Stimulated activated CD4-positive, alpha-beta T cell treated with anti-CD3 and anti-CD28 coated beads, Interleukin-2, amount 100 ng/mL, for 24 hours (primary cell): Measurements from ENCODE around the gene LSMEM2.
"Not testable (repeated sequence)": the region's sequence is repeated elsewhere in the genome, so short reads cannot be mapped to it uniquely, and the experiment has no call there.

Source experiments
- DNase-seq, 2 donors: peaks; one replicate each; pipeline ENCODE4 v3.0.0-alpha.2; 2020

The LSMEM2 gene

GRCh38 chr3:50300681-50301254 lies 21.9 kb downstream of the LSMEM2 start:
- no peak for DNase-seq

GRCh38 chr3:50302095-50303012 lies 23.5 kb downstream of the LSMEM2 start:
- no peak for DNase-seq

- no peak for DNase-seq
Measured at GRCh38 chr3:50303013-50303815, 24.3 kb downstream of the LSMEM2 start, which contains the start of gene HYAL1. Gene HYAL1, minus strand, starts transcription at chr3:50303574. Its CDS starts 618 bp downstream, at chr3:50302956.

- no peak for DNase-seq
Measured at GRCh38 chr3:50304601-50305000, 25.7 kb downstream of the LSMEM2 start.

DNA sequence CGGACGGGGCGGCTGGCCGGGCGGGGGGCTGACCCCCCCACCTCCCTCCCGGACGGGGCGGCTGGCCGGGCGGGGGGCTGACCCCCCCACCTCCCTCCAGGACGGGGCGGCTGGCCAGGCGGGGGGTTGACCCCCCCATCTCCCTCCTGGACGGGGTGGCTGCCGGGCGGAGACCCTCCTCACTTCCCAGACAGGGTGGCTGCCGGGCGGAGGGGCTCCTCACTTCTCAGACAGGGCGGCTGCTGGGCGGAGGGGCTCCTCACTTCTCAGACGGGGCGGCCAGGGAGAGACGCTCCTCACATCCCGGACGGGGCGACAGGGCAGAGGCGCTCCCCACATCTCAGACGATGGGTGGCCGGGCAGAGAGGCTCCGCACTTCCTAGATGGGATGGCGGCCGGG lies 33.2 kb downstream of the LSMEM2 start:
- not testable (repeated sequence) for DNase-seq

DNA sequence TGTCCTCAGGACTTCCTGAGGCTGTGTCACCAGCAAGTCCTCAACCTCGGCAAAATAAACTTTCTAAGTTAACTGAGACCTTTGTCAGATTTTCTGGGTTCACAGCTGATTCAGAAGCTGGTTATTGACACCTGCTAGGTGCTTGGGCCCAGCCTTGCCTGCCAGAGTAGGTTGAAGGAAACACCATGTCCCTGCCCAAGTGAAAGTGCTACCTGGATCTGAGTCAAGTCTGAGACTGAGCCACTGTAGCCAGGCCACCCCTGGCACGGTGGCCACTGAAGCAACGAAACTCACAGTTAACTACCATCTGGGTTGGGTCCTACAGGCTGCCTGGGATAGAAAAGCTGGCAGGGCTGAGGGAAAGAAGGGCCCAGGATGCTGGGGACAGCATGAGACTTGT lies 35.5 kb downstream of the LSMEM2 start:
- DNase-seq = no peak

GRCh38 chr3:50314816-50315215 lies 35.9 kb downstream of the LSMEM2 start:
- no peak for DNase-seq

DNA sequence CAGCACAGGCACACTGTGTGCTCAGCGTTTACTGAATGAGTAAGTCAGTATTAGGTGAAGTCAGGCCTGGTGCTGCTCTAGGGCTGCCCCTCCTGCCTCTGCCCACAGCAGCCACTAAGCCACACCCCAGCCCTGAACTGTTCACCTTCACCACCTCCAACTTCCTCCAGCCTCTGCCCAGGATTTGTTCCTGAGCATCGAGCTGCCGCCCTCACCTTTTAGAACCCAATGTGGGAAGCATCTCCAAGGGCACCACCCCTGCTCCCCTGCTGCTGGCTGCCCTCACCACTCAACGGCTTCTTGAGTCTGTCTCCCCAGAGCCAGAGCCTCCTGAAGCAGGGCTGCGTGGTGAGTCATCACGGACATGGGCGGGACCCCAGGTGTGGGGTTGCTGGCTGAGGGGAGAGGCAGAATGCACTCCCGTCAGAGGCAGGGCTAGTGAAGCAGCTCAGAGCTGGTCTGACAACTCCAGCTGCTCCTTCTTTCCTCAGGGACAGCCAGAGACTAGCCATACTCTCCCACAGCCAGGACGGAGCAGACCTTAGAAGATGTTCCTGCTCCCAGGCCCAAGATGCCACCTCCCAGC lies 37.9 kb downstream of the LSMEM2 start:
- peak; percentile 52 to 63 for DNase-seq

DNA sequence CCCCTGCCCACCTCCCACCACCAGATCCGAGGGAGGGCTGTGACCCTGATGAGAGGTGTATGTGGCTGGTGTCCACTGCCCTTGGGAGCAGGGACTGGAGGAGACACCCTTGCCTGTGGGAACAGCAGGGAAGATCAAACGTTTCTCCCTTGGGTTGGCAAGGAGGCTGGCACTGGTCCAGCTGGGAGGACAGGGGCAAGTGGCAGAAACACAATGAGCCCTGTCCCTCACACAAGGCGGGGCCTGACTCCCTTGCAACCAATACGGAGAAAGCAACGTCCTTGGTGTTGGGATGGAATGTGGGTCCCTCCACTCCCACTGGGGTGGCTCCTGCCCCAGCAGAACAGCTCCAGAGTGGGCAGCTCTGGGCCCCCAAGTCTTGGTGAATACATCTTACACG lies 38.4 kb downstream of the LSMEM2 start:
- no peak for DNase-seq

- DNase-seq = no peak
Measured at GRCh38 chr3:50318163-50318562, 39.3 kb downstream of the LSMEM2 start.

DNA sequence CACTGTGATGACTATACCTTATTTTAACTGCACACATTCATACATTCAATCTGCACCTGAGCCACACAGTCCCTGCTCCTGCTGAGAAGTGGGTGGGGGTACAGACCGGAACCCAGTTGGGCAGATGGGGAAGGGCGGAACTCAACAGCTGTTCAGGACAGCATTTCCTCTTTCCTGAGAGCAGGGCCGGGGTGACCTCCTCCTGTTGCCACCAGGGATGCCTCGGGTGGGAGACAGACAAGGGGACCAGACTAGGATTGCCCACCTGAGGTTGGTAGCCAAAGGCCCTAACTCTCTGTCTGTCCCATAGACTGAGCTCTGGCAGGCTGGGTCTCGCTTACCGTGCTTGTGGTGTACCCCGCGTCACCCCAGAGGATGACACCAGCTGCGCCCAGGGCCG lies 39.7 kb downstream of the LSMEM2 start:
- DNase-seq = no peak

DNA sequence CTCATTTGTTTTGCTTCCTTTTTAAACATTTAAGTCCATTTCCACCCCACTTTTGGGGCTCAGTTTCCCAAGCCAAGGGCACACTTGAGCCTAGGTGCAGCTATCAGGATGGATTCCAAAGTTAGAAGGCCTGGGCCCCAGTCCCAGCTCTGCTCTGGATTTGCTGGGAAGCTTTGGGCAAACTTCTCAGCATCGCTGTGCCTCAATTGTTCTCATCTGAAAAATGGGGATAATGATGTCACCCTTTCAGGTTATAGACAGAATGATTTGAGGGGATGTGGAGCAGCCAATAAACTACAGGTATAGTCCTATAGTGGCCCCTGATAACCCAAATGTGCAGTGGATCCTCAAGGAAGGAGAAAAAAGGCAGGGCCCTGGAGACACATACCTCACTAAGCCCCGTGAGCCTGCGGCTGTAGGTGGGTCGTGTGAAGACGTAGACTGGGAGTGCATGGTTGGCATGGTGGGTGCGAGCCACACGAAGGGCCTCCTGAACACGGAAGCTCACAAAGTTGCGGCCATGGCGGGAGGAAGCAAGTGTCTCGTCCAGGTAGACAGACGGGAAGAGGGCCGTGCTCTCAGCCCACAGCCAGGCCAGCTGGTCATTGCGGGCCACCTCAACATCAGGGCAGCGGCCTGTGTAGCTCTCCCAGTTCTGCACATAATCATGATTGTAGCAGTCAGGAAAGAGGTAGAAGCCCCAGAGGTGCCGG lies 40.5 kb downstream of the LSMEM2 start:
- DNase-seq = no peak

DNA sequence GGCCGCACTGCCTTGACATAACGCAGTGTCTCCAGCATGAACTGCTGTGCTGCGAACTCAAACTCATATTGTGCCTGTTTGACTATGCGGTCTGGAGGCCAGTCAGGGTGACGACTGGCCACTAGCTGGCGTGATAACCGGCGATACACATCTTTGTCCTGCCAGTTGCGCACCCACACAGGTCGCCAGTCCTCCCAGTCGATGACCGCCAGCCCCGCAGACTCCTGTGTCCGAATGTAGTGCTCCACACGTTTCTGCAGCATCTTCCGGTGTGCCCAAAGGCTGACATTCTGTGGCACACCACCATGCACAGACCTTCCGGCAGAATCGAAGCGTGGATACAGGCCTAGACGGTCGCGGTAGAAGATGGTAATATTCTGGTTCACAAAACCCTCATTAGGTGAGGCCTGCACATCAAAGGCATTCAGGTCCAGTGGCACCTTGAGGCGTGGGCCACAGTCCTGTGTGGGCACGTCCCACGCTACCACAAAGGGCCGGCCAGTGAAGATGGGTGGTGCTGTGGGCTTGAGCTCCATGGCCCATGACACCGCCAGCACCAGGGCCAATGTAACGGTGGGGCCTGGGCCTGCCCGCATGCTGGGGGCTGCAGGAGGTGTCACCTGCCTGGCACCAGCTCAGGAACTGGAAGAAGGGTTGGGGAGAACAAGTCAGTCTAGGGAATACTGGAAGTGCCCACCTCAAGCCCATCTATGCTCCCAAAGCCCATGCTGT lies 41.2 kb downstream of the LSMEM2 start:
- no peak for DNase-seq

DNA sequence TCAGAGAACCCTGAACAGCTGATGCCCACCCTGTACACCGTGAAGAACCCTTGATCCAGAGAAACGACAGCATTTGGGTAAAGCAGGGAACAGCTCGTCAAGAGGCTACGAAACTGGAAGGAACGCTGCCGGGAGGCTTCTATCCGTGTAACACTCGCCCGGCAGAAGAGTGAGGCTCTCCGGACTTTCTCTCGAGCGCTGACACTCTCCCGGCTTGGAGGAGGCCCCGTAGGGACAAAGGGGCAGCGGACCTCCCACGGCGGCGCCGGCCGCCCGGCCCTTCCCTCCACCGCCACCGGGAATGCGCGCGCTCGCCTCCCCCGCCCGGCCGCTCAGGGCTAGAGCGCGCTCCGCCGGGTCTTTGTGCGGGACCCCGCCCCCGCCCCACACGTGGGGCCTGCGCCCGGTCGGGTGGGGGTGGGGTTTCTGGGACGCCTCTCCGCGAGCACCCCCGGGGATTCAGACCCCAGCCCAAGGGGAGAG lies 42.0 kb downstream of the LSMEM2 start:
- DNase-seq = peak; percentile 73 to 75

GRCh38 chr3:50321336-50322114 lies 42.6 kb downstream of the LSMEM2 start:
- peak; percentile 85 to 87 for DNase-seq

DNA sequence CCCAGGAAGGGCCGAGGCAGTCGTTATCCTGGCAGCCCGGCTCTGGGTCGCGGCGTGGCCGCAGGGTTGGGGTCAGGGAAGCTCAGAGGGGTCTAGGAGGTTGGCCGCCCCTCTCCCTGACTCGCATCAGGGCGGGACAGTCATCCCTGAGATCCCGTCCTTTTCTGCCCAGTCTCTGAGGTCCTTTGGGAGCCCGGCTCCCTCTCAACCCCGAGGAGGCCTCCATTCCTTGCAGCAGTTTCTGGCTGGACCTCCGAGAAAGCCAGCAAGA lies 43.2 kb downstream of the LSMEM2 start:
- DNase-seq = no peak

- no peak for DNase-seq
Measured at GRCh38 chr3:50322386-50323091, 43.7 kb downstream of the LSMEM2 start, which contains the start of gene HYAL2. Gene HYAL2, minus strand, starts transcription at chr3:50322745. Its CDS starts 2,256 bp downstream, at chr3:50320489.

GRCh38 chr3:50323092-50323600 lies 44.3 kb downstream of the LSMEM2 start:
- DNase-seq = no peak

- no peak for DNase-seq
Measured at GRCh38 chr3:50323614-50324199, 44.8 kb downstream of the LSMEM2 start.
